SW 1271 (cell line): ENCODE results near the gene RASL11B.
A peak's percentile ranks its signal among the peaks of the same experiment; 100 is the strongest.

Experiments used
- DNase-seq, 2 experiments: peaks; one replicate each; lab custom pipeline; 2025; lab: John Stamatoyannopoulos, UW

RASL11B gene

GRCh38 chr4:52874948-52875347, 12.8 kb downstream of the RASL11B start:
- no peak for DNase-seq

DNA sequence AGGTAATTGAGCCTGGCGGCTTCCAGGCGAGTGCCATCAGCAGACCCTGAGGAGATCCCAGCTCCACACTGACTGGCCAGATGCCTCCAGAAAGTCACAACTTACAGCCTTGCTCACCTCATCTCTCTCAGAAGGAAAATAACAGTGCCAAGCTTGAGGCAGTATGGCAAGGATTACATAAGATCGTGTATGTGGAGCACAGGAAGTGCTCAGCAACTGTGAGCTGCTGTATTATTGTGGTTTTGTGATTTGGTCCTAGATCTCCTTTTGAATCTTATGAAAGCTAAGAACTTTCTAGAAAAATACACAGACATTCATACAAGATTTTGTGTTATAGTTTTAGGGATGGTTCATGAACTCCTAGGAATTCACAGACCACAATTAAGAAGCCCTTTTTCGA, 14.0 kb downstream of the RASL11B start:
- no peak for DNase-seq

DNA sequence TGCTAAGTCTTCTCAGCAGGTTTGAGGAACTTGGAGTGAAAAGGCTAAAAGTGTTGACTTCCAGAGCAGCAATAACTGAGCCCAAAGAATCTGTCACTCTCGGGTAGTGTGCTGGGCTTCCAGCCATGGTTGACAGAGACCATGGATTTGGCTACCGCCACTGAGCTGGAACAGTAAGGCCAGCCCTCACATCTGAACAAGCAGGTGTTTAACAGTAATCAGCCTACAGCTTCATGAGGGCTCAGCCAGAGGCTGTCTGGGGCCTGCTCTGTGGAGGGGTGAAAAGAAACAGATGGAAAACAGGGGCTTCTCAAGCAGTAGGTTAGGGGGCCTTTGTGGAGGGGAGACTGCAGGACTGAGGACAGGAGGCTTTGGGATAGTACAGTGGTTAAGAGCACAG, 14.9 kb downstream of the RASL11B start:
- DNase-seq = no peak

- DNase-seq = no peak
Observed at GRCh38 chr4:52877694-52878093, 15.6 kb downstream of the RASL11B start.

- no peak for DNase-seq
Observed at GRCh38 chr4:52879471-52879870, 17.4 kb downstream of the RASL11B start.

- no peak for DNase-seq
Observed at GRCh38 chr4:52880994-52881393, 18.9 kb downstream of the RASL11B start.

DNA sequence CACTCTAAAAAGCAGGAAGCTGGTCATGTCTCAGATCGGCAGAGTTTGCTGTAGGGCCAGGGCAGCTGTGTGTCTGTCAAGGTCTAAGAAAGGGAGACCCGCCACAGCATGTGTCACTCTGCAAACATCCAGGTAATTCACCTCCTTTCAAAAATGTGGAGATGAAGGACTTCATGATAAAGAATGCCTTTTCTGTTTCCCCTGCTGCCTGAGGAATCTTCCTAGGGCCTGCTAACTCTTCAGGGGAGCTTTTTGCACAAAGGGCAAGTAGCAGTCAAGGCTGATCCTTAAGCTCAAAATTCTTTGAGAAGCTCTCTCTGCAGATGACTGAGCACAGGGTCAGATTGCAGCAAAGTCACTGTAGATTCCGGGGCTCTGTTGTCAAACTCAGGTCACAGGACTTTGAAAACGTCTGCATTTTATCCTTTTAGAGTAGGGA, 21.1 kb downstream of the RASL11B start:
- DNase-seq = no peak

GRCh38 chr4:52883707-52884669, 21.9 kb downstream of the RASL11B start:
- no peak for DNase-seq

GRCh38 chr4:52884994-52885393, 22.9 kb downstream of the RASL11B start:
- no peak for DNase-seq

DNA sequence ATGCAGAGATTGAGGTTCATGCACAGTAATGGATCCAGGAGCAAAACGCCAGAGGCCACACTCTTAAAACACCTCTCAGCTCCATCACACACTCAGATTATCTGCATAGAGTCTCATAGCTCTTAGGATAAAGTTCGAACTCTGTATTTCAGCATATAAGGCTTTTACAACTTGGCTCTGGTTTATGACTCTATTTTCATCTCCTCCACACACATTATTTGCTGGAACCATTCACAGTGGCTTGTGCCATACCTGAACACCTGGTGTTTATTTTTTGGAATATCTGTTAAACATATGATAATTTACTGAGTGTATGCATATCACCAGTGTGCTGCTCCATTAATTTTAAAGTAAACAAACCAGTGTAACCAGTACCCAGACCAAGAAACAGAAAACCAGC, 27.2 kb downstream of the RASL11B start:
- no peak for DNase-seq

GRCh38 chr4:52889778-52890520, 27.8 kb downstream of the RASL11B start:
- DNase-seq = no peak

- no peak for DNase-seq
Observed at GRCh38 chr4:52890521-52890791, 28.3 kb downstream of the RASL11B start.

DNA sequence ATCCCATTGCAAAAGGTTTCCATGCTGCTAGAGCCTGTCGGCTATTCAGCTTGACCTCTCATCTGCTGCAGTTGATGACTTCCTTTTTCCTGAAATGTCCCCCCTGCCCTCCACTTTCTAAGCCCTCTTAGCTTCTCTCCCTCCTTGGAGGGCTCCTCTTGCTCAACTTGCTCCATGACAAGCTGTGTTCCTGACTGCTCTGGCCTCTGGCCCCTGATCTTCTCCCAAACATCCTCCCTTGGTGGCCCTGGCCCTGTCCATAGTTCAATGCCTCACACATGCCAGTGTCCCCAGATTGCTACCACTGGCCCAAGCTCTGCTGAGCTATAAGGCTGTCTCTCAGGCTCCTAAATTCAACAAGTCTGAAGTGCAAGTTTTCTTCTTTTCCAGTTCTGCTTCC, 29.6 kb downstream of the RASL11B start:
- no peak for DNase-seq

DNA sequence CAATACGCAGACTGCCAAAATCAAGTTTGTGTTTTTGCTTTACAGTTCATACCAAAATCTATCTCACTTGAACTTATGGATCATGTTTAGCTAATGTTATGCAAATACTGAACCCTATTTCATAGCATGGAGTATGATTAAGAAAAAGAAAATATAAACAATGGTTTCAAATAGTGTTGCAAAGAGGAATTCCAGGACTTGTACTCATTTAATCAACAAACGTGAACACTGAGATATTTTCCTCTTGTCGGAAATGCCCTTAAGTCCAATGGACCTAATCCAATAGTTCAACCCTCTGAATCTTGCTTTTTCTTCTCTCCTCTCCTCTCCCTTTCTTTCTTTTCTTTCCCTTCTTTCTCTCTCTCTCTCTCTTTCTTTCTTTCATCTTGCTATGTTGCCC, 30.8 kb downstream of the RASL11B start:
- DNase-seq = no peak

GRCh38 chr4:52894443-52894842, 32.3 kb downstream of the RASL11B start:
- DNase-seq = no peak

- no peak for DNase-seq
Observed at GRCh38 chr4:52903273-52903672, 41.2 kb downstream of the RASL11B start.

- DNase-seq = no peak
Observed at GRCh38 chr4:52904421-52904820, 42.3 kb downstream of the RASL11B start.

- DNase-seq = no peak
Observed at GRCh38 chr4:52907510-52907909, 45.4 kb downstream of the RASL11B start.

- DNase-seq = no peak
Observed at GRCh38 chr4:52910115-52910514, 48.0 kb downstream of the RASL11B start.

GRCh38 chr4:52911684-52912294, 49.7 kb downstream of the RASL11B start:
- DNase-seq = peak; percentile 14 to 44

DNA sequence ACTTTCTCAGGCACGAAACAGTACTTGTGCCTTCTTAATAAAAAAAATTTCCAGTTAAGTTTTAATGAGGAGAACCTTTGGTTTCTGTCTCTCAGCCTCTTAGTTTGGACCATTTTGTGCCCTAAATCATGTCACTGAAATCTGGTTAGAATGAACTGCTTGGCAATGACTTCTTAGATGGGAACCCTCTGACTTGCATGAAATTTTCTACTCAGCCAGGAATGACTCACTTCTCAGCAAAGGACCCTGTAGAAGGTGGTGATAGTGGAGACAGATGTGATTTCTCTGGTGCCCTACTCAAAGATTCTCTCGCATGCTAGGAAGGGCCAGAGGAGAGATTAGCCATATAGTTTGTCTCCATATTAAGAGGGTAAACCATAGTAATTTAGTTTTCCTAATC, 50.5 kb downstream of the RASL11B start:
- no peak for DNase-seq

GRCh38 chr4:52914051-52914605, 52.0 kb downstream of the RASL11B start:
- no peak for DNase-seq

DNA sequence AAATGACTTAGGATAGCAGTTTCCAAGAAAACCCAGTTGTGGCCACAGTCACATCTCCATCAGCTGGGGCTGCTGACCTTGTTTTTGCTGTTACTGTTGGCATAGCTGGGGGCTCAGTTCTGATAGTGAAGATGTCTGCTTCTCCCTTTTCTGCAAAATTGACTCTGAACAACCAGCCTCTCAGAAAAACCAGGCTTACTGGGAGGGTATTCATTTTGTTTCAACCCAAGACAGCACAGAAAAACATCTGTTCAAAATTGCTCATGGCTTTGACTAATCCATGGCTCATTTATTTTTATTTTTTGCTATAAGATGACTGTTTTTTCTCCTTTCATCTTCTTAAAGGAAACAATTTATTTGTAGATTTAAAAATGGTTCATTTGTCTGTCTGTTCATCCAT, 53.1 kb downstream of the RASL11B start:
- no peak for DNase-seq
